Stimulated activated CD8-positive, alpha-beta memory T cell treated with anti-CD3 and anti-CD28 coated beads, Interleukin-12 subunit alpha, Interleukin-12 subunit beta, amount 100 ng/mL, for 4 hours (primary cell): ENCODE measurements around the gene C17orf113.

ENCODE experiments used
- DNase-seq: peaks from one replicate; pipeline ENCODE4 v3.0.0-alpha.2; 2020; ENCODE audit warnings: low read depth

Gene C17orf113

DNA sequence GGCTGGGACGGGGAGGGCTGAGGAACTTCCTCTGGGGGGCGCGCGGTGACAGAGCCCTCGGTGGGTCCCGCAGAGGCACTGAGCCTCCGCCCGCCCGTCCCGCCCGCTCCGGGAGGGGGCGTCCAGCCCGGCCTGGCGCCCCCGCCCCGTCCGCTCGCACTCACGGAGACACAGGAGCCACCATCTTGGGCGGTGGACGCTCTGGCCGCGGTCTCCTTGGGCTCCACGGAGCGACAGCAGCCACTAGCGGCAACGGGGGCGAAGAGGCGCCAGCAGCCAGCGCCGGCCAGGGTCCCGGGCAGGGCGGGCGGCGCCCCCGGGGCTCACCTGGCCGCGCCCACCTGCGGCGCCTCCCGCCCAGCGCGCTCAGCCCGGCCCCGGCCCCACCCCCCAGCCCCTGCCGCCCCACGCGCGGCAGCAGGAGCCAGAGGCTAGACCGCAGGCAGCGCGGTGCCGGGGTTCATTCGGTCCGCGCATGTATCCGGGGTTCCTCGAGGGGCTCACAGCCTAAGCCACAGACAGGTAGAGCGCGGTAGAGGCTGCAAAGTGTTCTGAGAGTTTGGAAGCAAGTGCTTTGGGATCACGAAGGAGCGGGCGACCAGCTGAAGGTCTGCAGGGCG lies at the start of gene C17orf113:
C17orf113 (minus strand) TSS at position 209 of the 620 bp plus-strand sequence. CDS start 7,225 bp downstream, outside the sequence.
- DNase-seq = peak; percentile 25

DNA sequence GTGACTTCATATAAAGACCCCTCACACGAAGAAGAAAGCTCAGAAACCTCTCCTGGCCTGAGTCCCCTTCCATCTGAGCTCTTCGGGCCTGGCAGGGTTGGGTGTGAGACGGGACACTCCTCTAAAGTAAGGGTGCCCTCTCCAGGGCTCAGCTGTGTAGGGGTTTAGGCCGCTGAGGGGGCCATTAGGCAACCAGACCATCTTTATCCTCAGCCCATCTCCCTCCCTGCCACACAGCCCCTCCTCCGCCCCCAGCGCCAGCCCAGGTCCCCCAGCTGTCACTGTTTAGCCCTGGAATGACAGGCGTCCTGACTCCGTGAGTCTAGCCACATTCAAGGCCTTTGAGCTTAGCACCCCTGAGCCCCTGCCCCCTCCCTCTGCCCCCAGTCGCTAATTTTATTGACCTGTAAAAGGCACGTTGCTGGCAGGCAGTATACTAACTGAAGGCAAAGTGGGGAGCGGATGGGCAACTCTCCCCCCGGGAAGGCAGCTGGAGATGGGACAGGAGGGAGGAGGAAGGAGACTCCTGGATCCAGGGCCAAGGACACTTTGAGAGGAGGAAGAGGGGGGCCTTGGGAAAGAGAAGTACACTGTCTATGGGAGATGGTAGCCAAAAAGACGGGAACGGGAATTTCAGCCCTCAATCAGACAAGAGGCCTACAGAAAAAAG lies 48.5 kb upstream of the C17orf113 start:
- DNase-seq = no peak

DNA sequence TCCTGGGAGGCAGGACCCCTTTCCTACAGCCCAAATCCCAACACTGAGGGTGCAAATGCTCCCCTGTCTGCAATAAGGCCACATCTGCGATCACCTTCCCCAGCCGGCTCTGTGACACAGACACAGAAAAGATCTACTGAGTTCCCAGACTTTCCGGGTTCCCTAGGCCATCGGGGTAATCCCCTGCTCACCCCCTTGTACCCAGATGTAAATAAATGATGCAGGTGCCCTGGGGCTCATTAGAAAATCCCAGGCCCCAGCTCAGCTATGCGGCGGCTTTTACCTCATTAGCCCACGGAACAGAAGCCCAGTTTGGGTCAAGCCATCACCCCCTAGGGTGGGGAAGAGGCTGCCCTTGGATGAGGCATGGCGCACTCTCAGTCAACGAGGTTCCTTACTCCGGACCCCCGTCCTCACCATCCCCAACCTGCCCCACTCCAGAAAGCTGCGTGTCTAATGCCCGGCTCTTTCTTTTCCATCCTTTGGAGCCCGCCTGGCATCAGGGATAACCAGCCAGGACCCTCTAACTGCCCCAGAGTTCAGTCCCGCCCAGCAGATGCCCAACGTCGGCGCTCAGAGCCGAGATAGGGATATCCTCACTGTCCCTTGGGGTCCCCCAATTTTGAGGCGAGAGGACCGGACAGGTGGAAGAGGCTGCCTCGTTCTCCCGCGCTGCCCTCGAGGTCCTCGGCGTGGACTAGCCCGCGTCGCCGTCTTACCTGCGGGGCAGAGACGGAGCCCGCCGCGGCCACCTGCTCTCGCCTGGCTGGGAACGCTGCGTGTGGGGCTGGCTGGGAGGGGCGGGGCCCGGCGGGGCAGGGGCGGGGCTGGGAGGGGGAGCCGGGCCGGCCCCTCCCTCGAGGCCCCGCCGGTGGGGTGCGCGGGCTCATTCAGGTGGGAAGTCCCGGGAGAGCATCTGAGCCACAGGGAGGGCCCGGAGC lies 47.6 kb upstream of the C17orf113 start, which contains the start of gene ZNF385C:
ZNF385C (minus strand) TSS at position 783 of the 941 bp plus-strand sequence. CDS start 35,417 bp downstream, outside the sequence.
- peak; percentile 22 for DNase-seq

DNA sequence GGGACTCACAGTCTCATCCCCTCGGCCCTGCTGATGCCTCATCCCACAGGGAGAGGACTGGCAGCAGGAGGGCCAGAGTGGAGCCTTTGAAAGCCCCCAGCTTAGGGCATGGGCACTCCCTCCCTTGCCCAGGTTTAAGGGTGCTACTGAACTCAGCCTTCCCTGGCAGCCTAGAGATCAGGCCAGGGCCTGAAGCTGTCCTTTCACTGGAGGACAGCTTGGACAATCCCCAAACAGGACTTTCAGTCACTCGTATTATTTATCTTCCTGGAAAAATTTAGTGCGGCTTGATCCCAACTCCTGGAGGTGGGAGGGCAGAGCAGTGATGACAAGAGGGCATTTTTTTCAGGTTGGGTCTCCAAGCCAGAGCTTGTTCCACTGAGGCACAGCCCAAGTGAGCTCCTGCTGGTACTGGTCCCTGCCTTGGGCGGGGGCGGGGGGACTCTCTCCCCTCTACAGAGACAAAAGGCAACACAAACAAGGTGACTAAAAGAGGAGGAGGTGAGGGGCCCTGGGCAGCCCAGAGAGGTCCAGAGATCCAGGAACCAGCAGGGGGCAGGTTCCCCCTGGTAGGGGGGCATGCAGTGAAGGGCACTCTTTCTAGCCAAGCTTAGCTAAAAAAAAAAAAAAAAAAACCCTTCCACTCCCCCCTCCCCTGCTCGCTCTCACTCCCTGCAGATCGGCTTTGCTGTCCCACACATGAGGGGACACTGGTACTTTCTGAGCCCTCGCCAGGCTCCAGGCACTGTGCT lies 46.1 kb upstream of the C17orf113 start:
- no peak for DNase-seq

DNA sequence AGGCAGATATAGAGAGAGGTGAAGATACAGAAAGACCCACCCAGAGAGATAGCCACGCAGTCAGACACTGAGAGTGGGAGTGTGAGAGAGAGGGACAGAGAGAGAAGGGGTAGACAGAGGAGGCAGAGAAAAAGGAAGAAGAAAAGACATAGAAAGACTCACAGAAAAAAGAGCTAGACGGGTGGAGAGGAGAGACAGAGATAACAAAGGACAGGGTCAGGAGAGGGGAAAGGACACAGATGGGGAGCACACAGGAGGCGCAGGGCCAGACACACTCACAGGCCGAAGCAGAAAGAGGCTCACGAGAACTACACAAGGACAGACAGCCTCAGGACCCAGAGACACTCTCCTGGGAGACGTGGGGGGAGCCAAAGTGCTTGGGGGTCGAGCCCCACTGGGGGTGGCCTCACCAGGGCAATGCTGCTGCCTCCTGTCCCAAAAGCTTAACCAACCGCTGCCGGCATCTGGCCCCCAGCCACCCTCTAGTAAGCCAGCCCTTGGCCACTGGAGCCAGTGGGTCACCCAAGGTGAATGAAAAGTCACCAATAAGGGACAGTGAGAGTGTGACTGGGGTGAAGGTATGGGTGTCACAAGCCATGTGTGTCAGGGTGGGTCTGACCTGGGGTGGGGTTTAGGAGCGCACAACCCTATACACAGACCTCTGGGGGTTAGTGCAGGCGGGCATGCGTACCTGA lies 44.1 kb upstream of the C17orf113 start:
- no peak for DNase-seq

DNA sequence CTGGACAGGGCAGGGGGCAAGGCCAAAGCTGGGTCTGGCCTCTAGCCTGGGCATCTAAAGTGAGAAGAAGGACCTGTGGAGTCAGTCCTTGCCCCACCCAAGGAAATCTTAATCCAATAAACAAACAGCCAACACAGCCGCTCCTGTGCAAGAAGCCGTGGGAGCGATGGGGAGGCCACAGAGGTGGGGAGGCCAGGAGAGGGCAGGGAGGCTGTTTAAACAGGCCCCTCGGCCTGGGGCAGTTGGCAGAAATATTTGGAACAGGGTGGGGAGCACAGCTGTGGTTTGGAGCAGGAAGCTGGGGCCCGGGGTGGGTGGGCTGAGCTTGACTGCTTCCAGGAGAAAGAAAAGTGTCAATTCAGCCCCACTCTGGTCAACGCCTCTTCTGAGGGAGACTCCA lies 42.5 kb upstream of the C17orf113 start:
- DNase-seq = no peak

DNA sequence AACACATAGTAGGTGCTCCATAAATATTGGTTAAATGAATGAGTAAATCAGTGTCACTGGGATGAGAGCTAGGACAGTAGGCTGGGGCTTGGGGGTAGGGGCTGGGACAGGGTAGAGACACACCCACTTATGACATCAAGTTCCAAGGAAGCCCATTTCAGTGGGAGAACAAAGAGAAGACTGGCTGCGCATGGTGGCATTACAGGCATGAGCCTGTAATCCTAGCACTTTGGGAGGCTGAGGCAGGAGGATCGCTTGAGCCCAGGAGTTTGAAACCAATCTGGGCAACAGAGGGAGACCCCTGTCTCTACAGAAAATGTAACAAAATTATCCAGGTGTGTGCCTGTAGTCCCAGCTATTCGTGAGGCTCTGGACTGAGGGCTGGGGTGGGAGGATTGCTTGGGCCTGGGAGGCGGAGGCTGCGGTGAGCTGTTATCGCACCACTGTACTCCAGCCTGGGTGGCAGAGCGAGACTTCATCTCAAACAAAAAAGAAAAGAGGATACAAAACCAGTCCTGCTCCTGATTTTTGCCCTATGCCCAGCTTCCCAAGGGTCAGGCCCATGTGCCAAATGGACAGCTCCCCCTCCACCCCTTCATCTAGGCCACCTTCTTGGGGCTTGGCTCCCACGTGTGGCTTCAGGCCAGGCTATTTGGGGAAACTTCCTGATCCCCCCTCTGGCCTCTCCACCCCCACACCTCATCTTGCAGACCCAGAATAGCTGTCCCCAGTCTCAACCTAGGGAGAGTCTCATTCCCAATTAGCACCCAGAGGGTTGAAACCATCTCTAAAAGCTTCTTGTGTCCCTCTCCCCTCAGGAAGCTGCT lies 40.8 kb upstream of the C17orf113 start:
- no peak for DNase-seq

DNA sequence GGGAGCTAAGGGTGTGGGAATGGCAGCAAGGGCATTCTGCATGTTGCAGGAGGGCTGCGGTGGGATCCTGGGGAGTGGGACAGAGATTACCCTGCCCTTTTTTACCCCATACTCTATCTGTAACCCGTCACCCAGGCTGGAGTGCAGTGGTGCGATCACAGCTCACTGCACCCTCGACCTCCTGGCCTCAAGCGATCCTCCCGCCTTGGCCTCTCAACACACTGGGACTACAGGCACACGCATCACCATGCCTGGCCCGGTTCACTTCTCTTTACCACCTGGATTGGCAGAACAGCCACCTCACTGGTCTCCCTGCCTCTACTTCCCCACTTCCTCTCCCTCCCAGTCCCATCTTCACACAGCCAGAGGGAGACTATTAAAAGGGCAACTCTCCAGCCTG lies 38.3 kb upstream of the C17orf113 start:
- no peak for DNase-seq

DNA sequence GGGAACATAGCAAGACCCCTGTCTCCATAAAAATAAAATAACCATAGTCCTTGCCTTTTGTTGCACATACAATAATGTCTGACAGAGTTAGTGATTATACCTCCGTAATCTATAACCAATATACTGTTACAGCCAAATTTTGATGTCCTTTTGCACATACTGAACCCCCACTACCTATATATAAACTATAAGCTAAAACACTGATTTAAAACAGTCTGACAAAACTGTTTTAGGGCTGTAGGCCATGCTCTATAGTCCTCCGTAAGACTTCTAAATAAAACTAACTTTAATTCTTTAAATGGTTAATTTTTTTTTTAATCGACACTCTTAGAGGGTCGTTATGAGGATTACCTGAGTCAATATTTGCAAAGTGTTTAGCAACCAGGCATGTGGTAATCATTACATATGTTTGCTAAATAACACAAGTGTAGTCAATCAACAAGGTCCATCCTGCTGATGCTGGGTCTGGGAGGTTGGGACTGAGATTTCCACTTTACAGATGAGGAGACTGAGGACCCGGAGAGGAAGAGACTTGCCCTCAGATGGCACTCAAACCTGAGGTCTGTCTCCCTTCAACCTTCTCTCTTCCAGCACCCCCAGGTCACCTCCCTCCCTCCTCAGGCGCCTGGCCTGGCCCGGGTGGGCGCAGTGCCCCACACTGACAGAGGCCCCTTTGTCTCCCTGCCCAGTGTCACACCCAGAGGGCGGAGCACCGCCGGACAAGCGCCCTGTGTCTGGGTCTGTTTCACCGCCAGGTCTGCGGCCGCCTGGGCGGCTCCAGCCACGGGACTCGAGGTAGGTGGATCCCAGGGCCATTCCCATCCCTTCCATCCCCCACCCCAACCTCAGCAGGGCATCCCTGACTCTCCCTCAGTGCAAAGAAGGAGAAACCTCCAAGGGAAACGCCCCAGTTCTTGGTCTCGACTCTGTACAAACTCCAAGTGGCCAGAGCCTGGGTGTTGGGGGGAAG lies 37.6 kb upstream of the C17orf113 start:
- no peak for DNase-seq

DNA sequence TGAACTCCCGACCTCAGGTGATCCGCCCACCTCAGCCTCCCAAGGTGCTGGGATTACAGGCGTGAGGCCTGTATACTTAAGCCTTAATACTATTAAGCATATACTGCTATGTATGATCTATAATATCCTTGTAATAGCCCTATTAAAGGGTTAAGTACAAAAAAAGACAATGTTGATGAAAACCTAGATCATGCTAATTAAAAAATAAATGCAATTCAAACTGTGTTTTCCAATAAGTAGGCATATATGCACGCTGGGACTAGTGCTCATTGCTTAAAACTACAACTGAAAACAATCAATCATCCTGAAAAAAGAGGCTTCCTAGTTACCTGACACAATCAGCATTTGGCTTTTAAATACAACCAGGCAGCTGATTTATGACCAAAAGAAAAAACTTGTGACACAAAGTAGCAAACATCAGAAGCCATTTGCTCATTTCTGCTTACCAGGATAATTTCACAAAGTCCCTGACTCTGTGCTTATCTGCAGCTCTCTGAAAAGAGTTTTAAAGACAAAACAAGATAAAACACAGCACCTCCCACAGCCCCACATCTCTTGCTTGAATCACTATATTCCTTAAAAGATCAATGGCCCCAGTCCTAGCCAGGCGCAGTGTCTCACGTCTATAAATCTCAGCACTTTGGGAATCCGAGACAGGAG lies 36.8 kb upstream of the C17orf113 start:
- no peak for DNase-seq

DNA sequence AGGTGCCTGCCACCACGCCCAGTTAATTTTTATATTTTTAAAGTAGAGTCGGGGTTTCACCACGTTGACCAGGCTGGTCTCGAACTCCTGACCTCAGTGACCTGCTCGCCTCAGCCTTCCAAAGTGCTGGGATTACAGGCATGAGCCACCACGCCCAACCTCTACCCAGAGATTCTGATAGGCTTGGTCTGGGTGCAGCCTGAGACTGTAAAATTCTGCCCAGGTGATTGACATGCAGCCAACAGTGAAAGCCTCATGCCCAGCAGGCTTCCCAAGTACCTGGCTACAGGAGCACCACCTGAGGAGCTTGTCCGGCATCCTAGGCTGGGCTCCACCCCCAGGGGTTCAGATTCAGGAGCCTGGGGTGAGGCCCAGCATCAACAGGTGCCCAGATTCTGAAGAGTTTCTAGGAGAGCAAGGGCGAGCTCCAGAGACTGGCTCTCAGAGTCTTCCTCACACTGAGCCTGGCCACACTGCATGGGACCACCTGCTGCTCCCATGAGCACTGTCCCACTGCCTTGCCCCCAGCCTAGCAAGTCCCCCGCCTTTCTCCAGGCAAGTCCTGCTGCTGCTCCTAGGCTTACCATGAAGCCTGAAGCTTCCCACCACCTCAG lies 31.2 kb upstream of the C17orf113 start:
- DNase-seq = no peak

DNA sequence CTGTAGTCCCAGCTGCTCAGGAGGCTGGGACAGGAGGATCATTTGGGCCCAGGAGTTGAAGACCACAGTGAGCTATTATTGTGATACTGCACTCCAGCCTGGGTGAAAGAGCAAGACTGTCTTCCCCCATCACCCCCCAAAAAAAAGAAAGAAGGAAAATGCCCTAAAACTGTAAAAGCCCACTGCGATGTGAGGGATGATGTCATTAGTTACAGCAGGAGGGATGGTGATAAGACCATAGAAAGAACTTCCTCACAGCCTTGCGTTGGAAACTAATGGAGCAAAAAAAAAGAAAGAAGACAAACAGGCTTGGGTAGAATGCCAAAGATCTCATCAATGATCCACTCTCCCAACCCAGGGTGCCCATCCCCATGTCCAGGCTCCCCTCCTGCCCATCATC lies 29.1 kb upstream of the C17orf113 start:
- no peak for DNase-seq

DNA sequence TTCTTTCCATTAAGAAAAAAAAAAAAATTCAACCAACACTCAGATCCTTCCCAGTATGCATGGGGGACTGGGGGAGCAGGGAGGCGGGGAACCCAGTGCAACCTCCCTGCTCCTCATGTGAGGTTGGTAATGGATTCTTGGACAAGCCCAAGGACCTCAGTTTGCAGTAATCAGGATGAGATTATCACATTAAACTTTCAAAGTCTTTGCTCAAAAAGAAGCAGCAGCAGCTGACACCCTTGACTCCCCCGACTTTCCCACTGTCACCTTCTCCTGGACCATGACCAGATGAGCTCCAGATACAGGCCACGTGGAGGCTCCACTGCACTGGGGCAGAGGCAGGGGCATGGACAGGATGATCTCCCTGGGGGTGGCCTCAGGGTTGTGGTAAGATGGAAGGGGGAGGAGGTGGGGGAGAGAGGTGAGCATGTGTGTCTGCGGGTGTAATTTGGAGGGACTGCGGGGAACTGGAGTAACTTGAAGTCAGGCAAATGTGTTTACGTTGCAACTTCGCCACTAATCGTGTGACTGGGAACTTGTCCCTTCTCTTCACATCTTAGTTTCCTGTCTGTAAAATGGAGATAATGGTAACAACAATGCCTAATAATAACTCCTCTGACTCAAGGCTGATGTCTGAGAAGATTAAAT lies 28.1 kb upstream of the C17orf113 start:
- no peak for DNase-seq

DNA sequence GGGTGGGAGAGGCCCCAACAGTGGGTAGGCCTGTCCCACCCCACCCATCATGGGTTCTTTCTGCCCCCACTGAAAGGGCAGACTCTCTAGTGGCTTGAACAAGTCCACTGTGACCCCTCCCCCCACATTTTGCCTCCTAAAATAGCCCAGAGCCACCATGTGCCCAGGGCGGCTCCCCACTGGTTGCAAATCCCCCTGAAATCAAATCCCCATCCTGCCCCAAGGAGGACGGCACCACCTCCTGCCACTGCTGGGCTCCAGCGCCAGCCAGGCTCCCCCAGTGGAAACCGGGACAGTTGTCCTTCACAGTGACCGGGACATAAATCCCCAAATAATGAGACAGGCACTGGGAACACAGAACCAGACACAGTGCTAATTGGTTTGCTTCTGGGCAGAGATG lies 27.4 kb upstream of the C17orf113 start:
- no peak for DNase-seq

DNA sequence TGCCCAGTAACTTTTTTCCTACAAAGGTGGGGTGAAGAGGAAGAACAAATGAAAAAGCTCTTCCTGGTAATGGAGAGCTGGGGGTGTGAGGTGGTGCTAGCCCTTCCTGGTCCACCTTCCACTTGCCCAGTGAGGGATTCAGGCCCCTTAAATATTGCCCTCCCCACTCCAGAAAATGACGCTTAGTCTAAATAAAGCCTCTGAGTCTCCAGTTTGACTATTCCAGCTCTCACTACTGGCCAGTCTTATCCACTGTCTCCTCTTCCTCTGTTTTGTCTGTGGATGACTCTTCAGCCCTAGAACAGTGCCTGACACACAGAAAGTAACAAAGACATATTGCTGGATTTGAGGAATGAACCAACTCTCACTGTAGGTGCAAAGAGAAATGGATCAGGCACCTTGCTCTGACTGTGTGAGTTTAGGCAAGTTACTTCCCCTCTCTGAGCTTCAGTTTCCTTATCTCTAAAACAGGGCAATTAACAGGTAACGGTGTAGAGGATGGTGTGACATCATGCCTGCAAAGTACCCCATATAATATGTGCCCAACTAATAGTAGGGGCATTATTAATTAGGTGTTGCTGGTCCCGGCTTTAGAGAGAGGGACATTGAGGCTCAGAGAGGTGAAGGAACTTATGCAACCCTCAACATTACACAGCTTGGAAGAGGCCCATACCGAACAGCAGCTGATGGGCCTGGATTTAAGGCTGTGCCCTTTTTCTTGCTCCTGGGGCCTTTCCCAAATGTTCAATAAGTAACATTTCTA lies 26.6 kb upstream of the C17orf113 start:
- no peak for DNase-seq

DNA sequence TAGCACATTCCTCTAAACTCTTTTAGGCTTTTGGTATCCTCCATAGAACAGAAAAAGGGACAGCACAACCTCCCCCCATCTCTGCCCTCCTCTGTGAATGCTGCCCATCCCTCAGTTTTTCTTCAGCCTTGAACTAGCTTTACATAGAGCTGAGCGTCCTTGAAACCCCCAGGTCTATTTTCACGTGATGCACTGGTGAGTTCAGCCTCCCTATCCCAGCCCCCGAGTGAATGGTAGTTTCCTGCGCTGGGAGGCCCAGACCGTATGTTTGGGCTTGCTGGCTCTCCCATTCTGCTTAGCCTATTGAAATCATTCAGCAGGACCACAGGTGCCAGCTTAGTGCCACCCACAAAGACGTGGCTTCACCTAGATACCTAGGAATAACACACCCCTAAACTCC lies 25.4 kb upstream of the C17orf113 start:
- DNase-seq = no peak
